Daoy (cell line): ENCODE results near the gene ZNF319. TPM values are rescaled to one million over a fixed set of nuclear protein-coding genes. Genes with fewer than 3 reads are reported as not detected.
"Not testable (repeated sequence)": the region's sequence is repeated elsewhere in the genome, so short reads cannot be mapped to it uniquely, and the experiment has no call there.

ENCODE experiments used
- DNase-seq: peaks from one replicate; pipeline ENCODE4 v3.0.0-alpha.2; 2015; ENCODE audit warnings: low read depth
- total RNA-seq: library from RNA; depleted of rRNA; stranded (reverse); fragments of >200 nt; shearing (Covaris generic); gene quantifications from 2 replicates; pipeline ENCODE4 v1.2.3, GENCODE V29; 2014

The ZNF319 gene
- total RNA-seq, 1 experiment from 2014 or later, result 1.1 TPM

- peak; percentile 74 for DNase-seq
Observed at GRCh38 chr16:58022601-58023371, 22.3 kb upstream of the ZNF319 start.

- no peak for DNase-seq
Observed at GRCh38 chr16:58021661-58022551, 21.4 kb upstream of the ZNF319 start.

- no peak for DNase-seq
Observed at GRCh38 chr16:58020628-58021521, 20.4 kb upstream of the ZNF319 start.

- no peak for DNase-seq
Observed at GRCh38 chr16:58019866-58020538, 19.5 kb upstream of the ZNF319 start.

GRCh38 chr16:58018803-58019202, 18.3 kb upstream of the ZNF319 start:
- no peak for DNase-seq

GRCh38 chr16:58016840-58017446, 16.5 kb upstream of the ZNF319 start:
- DNase-seq, result no peak

- no peak for DNase-seq
Observed at GRCh38 chr16:58013201-58013956, 12.9 kb upstream of the ZNF319 start.

GRCh38 chr16:58012481-58012880, 12.0 kb upstream of the ZNF319 start:
- no peak for DNase-seq

- DNase-seq, result no peak
Observed at GRCh38 chr16:58011652-58012051, 11.2 kb upstream of the ZNF319 start.

- DNase-seq, result no peak
Observed at GRCh38 chr16:58010886-58011285, 10.4 kb upstream of the ZNF319 start.

GRCh38 chr16:58009856-58010416, 9.5 kb upstream of the ZNF319 start:
- no peak for DNase-seq

GRCh38 chr16:58004736-58005135, 4.3 kb upstream of the ZNF319 start:
- not testable (repeated sequence) for DNase-seq

- no peak for DNase-seq
Observed at GRCh38 chr16:58002936-58003335, 2.5 kb upstream of the ZNF319 start.

GRCh38 chr16:58002416-58002800, 1.9 kb upstream of the ZNF319 start:
- DNase-seq, result no peak

- no peak for DNase-seq
Observed at GRCh38 chr16:58001781-58002415, 1.4 kb upstream of the ZNF319 start.

- peak; percentile 86 for DNase-seq
Observed at GRCh38 chr16:58000706-58001676, 519 bp upstream of the ZNF319 start, which contains the start of gene USB1. USB1 (plus strand) TSS chr16:58001407; CDS start chr16:58001484, 77 bp downstream.

GRCh38 chr16:57999366-57999970, 1.0 kb downstream of the ZNF319 start:
- peak; percentile 44 for DNase-seq

GRCh38 chr16:57998992-57999365, 1.5 kb downstream of the ZNF319 start:
- no peak for DNase-seq
